Activated CD4-positive, alpha-beta T cell treated with anti-CD3 and anti-CD28 coated beads, Interleukin-2, amount 10 ng/mL, durations not matched to agents 7 days and 5 days (primary cell): ENCODE data around the gene CATSPERE. TPM values are rescaled to one million over a fixed set of nuclear protein-coding genes. Genes with fewer than 3 reads are reported as not detected.
"Not testable (repeated sequence)": the region's sequence is repeated elsewhere in the genome, so short reads cannot be mapped to it uniquely, and the experiment has no call there.

Source experiments
- CTCF ChIA-PET: fragments of 350-600 bp; sonication (Branson Sonifier 250); formaldehyde crosslinking; loops from one replicate; lab custom pipeline; 2021; ENCODE audit warnings: antibody characterized with exemption; lab: Charles Lee
- POLR2A ChIA-PET: fragments of 350-600 bp; sonication (Branson Sonifier 250); formaldehyde crosslinking; loops from one replicate; lab custom pipeline; 2021; ENCODE audit warnings: antibody characterized with exemption; lab: Charles Lee
- DNase-seq: peaks from one replicate; pipeline ENCODE4 v3.0.0-alpha.2; 2020
- H3K27ac Mint-ChIP-seq: one replicate; pipeline ENCODE4 v1.8.0; 2021; ENCODE audit warnings: mild to moderate bottlenecking, moderate library complexity, mixed read lengths
- H3K27me3 Mint-ChIP-seq: one replicate; pipeline ENCODE4 v1.8.0; 2021; ENCODE audit warnings: mixed read lengths
- H3K36me3 Mint-ChIP-seq: one replicate; pipeline ENCODE4 v1.8.0; 2021; ENCODE audit warnings: low read depth, mixed read lengths
- H3K4me1 Mint-ChIP-seq: one replicate; pipeline ENCODE4 v1.8.0; 2021; ENCODE audit warnings: mixed read lengths
- H3K4me3 Mint-ChIP-seq: one replicate; pipeline ENCODE4 v1.8.0; 2021; ENCODE audit warnings: mild to moderate bottlenecking, moderate library complexity, mixed read lengths
- H3K9me3 Mint-ChIP-seq: one replicate; pipeline ENCODE4 v1.8.0; 2021; ENCODE audit warnings: mixed read lengths
- total RNA-seq, 2 experiments: library from RNA; stranded (reverse); gene quantifications; one replicate each; pipeline ENCODE4 v1.2.3, GENCODE V29; 2021

CATSPERE gene
- total RNA-seq, 2 experiments from 2014 or later, result 0.58 to 0.69 TPM

- H3K9me3 Mint-ChIP-seq, DNase-seq, H3K27me3 Mint-ChIP-seq, H3K27ac Mint-ChIP-seq, H3K4me1 Mint-ChIP-seq, POLR2A ChIA-PET, CTCF ChIA-PET, H3K4me3 Mint-ChIP-seq, H3K36me3 Mint-ChIP-seq: not testable (repeated sequence)
These were observed 39.4 kb downstream of the CATSPERE start for GRCh38 chr1:244500515-244500914.

- ChIA-PET POLR2A (no interaction called here), CTCF (no interaction called here)
- H3K27me3 Mint-ChIP-seq, result no peaks in the 10 kb centered on the region
- no peaks in the 10 kb centered on the region for H3K36me3 Mint-ChIP-seq
- peaks cover 2% of the 10 kb centered on the region for H3K9me3 Mint-ChIP-seq
- DNase-seq, result no peak
- no peaks in the 10 kb centered on the region for H3K4me1 Mint-ChIP-seq
- H3K27ac Mint-ChIP-seq, result no peak overlapping the region
- H3K4me3 Mint-ChIP-seq, result no peak overlapping the region
These were observed 41.6 kb downstream of the CATSPERE start for GRCh38 chr1:244502630-244503029.

DNA sequence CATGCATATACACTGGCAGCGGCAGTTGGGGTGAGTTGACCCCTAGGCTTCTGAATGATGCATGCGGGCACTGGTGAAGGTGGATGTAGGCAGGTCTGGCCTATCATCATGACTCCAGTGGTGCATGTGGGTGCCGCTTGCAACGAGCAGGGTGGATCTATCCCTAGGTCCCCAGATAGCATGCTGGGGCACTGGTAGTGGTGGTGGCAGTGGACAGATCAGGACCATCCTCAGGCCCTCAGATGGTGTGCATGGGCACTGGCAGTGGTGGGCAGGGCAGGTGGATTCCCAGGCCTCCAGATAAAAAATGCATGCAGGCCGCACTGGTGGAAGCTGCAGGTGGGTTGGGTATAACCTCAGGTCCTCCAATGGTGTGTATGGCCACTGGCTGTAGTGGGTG is 52.4 kb downstream of the CATSPERE start:
- H3K9me3 Mint-ChIP-seq, result peaks cover 16% of the 10 kb centered on the region
- H3K4me1 Mint-ChIP-seq, result no peaks in the 10 kb centered on the region
- H3K27me3 Mint-ChIP-seq, result peaks cover 6% of the 10 kb centered on the region
- no peak for DNase-seq
- H3K36me3 Mint-ChIP-seq, result peaks cover 3% of the 10 kb centered on the region
- ChIA-PET CTCF (no interaction called here), POLR2A (no interaction called here)
- H3K27ac Mint-ChIP-seq, result no peak overlapping the region
- no peak overlapping the region for H3K4me3 Mint-ChIP-seq

DNA sequence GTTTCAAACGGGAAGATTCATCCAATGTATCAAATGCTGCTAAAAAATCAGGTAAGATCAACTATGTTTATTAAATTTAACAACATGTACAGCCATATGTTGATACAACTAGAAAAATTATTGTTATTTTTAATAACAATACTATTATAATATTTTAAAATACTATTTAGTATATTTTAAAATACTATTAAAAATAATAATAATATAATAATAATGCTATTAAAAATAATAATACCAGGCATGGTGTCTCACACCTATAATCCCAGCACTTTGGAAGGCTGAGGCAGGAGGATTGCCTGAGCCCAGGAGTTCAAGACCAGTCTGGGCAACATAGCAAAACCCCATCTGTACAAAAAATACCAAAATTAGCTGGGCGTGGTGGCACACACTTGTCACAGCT is 54.6 kb downstream of the CATSPERE start:
- ChIA-PET POLR2A (no interaction called here), CTCF (no interaction called here)
- no peak for DNase-seq
- Mint-ChIP-seq H3K4me3 (no peak overlapping the region), H3K27me3 (peaks cover 6% of the 10 kb centered on the region), H3K4me1 (no peaks in the 10 kb centered on the region), H3K36me3 (peaks cover 3% of the 10 kb centered on the region), H3K27ac (no peak overlapping the region), H3K9me3 (peaks cover 18% of the 10 kb centered on the region)

DNA sequence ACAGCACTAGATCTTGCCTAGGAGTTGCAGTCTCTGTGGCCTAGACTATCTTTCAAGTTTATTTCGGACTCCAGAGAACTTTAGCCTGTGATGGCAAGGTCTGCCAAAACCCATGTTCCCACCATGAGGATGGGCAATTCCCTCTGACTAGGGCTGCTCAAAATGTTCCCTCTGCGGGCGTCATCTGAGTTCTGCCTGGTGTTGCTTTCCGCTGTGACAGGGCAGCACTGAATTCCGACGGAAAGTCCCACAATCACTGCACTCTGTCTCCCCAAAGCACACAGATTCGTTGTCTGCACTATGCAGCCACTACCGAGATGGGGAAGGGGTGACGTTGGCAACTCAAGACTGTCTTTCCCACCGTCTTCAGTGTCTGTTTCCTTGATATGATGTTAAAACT is 75.2 kb downstream of the CATSPERE start:
- Mint-ChIP-seq H3K9me3 (no peaks in the 10 kb centered on the region), H3K36me3 (no peaks in the 10 kb centered on the region), H3K4me1 (no peaks in the 10 kb centered on the region), H3K4me3 (no peak overlapping the region), H3K27me3 (no peaks in the 10 kb centered on the region), H3K27ac (no peak overlapping the region)
- POLR2A ChIA-PET, result no interaction called here
- DNase-seq, result no peak
- CTCF ChIA-PET, result no interaction called here

DNA sequence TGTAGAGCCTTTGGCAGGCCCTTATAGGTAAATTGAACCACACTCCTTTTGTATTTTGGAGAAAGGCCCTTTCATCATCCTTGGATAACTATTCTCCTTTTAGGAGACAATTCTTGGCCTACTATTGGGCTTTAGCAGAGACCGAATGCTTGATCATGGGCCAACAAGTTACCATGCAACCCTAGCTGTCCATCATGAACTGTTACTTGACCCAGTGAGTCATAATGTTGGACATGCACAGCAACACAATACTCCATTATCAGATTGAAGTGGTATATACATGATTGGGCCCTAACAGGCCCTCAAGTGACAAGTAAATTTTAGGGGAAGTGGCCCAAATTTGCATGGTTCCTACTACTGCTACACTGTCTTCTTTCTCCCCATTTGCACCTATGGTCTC is 84.4 kb downstream of the CATSPERE start:
- no peaks in the 10 kb centered on the region for H3K27me3 Mint-ChIP-seq
- H3K9me3 Mint-ChIP-seq, result peaks cover 5% of the 10 kb centered on the region
- no peaks in the 10 kb centered on the region for H3K36me3 Mint-ChIP-seq

GRCh38 chr1:244548558-244549115 is 87.6 kb downstream of the CATSPERE start:
- POLR2A ChIA-PET, result no interaction called here
- H3K9me3 Mint-ChIP-seq, result peaks cover 8% of the 10 kb centered on the region
- H3K4me1 Mint-ChIP-seq, result no peaks in the 10 kb centered on the region
- H3K36me3 Mint-ChIP-seq, result no peaks in the 10 kb centered on the region
- DNase-seq, result no peak
- H3K4me3 Mint-ChIP-seq, result no peak overlapping the region
- CTCF ChIA-PET, result no interaction called here
- H3K27me3 Mint-ChIP-seq, result no peaks in the 10 kb centered on the region
- H3K27ac Mint-ChIP-seq, result no peak overlapping the region

More for the DNA sequence above, 84.4 kb downstream of the CATSPERE start:
- CTCF ChIA-PET, result no interaction called here
- no peak overlapping the region for H3K27ac Mint-ChIP-seq
- DNase-seq, result no peak
- no peak overlapping the region for H3K4me3 Mint-ChIP-seq
- POLR2A ChIA-PET, result no interaction called here
- H3K4me1 Mint-ChIP-seq, result no peaks in the 10 kb centered on the region

DNA sequence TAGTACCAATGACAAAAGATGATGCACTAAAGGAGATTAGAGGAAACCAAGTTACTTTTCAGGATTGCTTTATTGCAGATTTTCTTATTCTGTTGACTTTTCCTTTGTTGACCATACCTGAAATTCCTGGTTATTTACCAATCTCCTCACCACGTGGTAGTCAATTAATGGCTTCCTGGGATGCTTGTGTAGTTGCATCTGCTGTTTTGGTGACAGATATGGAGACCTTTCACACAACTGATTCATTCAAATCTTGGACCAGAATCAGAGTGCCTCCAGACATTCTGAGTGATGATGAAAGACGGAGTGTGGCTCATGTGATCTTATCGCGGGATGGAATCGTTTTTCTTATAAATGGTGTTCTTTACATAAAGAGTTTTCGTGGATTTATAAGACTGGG is 91.3 kb downstream of the CATSPERE start:
- no peak for DNase-seq
- Mint-ChIP-seq H3K4me3 (no peak overlapping the region), H3K9me3 (peaks cover 12% of the 10 kb centered on the region), H3K4me1 (no peaks in the 10 kb centered on the region), H3K27ac (no peak overlapping the region), H3K27me3 (no peaks in the 10 kb centered on the region), H3K36me3 (no peaks in the 10 kb centered on the region)
- ChIA-PET POLR2A (no interaction called here), CTCF (no interaction called here)

DNA sequence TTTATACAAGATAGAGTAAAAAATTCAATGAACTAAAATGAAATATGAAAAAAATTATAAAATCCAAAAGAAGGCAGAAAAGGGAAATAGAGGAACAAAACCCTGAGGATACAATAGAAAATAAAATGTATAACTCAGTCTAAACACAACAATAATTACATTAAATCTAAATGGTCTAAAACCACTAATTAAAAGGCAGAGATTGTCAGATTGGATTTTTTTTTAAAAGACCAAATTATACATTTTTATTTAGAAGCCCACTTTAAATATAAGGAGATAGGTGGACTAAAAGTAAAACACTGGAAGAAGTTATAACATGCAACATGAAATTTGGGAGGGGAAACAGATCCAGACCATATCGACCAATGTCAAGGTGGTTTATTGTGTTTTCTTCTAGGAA is 95.2 kb downstream of the CATSPERE start:
- ChIA-PET POLR2A (no interaction called here), CTCF (no interaction called here)
- Mint-ChIP-seq H3K9me3 (peaks cover 14% of the 10 kb centered on the region), H3K4me3 (no peak overlapping the region), H3K36me3 (no peaks in the 10 kb centered on the region), H3K4me1 (no peaks in the 10 kb centered on the region), H3K27ac (no peak overlapping the region), H3K27me3 (no peaks in the 10 kb centered on the region)
- DNase-seq, result no peak

GRCh38 chr1:244557565-244557964 is 96.5 kb downstream of the CATSPERE start:
- CTCF ChIA-PET, result no interaction called here
- no peak overlapping the region for H3K4me3 Mint-ChIP-seq
- H3K27me3 Mint-ChIP-seq, result no peaks in the 10 kb centered on the region
- peaks cover 11% of the 10 kb centered on the region for H3K9me3 Mint-ChIP-seq
- no peaks in the 10 kb centered on the region for H3K4me1 Mint-ChIP-seq
- no peak overlapping the region for H3K27ac Mint-ChIP-seq
- DNase-seq, result no peak
- no peaks in the 10 kb centered on the region for H3K36me3 Mint-ChIP-seq
- POLR2A ChIA-PET, result no interaction called here

DNA sequence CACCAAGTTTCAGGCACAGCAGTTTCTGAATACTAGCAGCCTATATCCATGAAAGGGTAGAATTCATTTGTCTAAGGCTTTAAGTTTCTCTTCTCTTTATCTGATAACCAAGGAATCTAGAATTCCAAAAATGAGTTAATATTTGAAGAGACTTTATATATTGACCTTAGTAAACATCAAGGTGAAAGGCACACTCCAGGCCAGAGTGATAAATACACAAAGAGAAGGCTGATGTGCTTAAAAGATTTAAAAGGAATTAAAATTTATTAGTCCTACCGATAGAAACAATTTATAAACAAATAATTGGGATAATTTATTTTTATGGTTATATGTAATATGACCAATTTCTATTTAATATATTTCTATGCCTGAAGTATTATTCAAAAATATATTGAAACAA is 98.5 kb downstream of the CATSPERE start:
- peaks cover 9% of the 10 kb centered on the region for H3K9me3 Mint-ChIP-seq
- no peak overlapping the region for H3K4me3 Mint-ChIP-seq
- no peak for DNase-seq
- H3K27me3 Mint-ChIP-seq, result no peaks in the 10 kb centered on the region
- POLR2A ChIA-PET, result no interaction called here
- H3K27ac Mint-ChIP-seq, result no peak overlapping the region
- CTCF ChIA-PET, result no interaction called here
- no peaks in the 10 kb centered on the region for H3K36me3 Mint-ChIP-seq
- no peaks in the 10 kb centered on the region for H3K4me1 Mint-ChIP-seq

GRCh38 chr1:244562877-244563276 is 101.8 kb downstream of the CATSPERE start:
- H3K4me3 Mint-ChIP-seq, H3K27me3 Mint-ChIP-seq, H3K9me3 Mint-ChIP-seq, DNase-seq, H3K4me1 Mint-ChIP-seq, POLR2A ChIA-PET, H3K36me3 Mint-ChIP-seq, H3K27ac Mint-ChIP-seq, CTCF ChIA-PET: not testable (repeated sequence)

- no peaks in the 10 kb centered on the region for H3K4me1 Mint-ChIP-seq
- no peaks in the 10 kb centered on the region for H3K27me3 Mint-ChIP-seq
- peaks cover 34% of the 10 kb centered on the region for H3K9me3 Mint-ChIP-seq
- ChIA-PET POLR2A (no interaction called here), CTCF (no interaction called here)
- no peak overlapping the region for H3K27ac Mint-ChIP-seq
- DNase-seq, result no peak
- H3K4me3 Mint-ChIP-seq, result no peak overlapping the region
- H3K36me3 Mint-ChIP-seq, result peaks cover 4% of the 10 kb centered on the region
These were observed 112.7 kb downstream of the CATSPERE start for GRCh38 chr1:244573768-244574167.

DNA sequence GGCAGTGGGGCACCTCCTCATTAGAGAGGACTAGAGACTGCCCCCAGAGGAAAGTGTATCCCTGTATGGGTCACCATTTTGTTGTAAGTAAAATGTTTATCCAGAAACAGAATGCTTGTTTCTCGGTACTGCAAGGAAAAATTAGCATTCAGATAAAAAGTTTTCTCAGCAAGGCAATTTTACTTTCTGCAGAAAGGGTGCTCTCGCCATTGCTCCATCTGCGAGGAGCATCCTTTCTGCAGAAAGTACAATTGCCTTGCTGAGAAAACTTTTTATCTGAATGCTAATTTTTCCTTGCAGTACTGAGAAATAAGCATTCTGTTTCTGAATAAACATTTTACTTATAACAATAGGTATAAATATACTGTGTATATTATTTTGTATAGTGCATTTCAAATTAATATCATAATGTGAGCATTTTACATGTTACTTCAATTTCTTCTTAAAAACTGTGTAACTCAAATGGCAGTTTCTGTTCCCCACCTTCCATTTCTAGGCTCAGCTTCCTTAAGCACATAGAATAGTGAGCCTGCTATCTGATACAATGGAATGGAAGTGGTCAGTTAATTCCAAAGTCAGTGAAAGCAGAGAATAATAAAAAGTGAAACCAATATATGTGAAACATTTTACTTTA is 115.3 kb downstream of the CATSPERE start:
- H3K27ac Mint-ChIP-seq, result no peak overlapping the region
- DNase-seq, result no peak
- no peaks in the 10 kb centered on the region for H3K4me1 Mint-ChIP-seq
- POLR2A ChIA-PET, result no interaction called here
- peaks cover 36% of the 10 kb centered on the region for H3K9me3 Mint-ChIP-seq
- peaks cover 4% of the 10 kb centered on the region for H3K36me3 Mint-ChIP-seq
- CTCF ChIA-PET, result no interaction called here
- H3K27me3 Mint-ChIP-seq, result no peaks in the 10 kb centered on the region
- no peak overlapping the region for H3K4me3 Mint-ChIP-seq
